GM19043 (cell line): ENCODE measurements around the gene DGKE.

ENCODE experiments used
- ATAC-seq: cut with Tn5 transposase; IDR thresholded peaks from one replicate; pipeline ENCODE4 v1.9.1; 2021; ENCODE audit warnings: low read depth; ENCODE audit not compliant: unreplicated experiment

Gene DGKE

DNA sequence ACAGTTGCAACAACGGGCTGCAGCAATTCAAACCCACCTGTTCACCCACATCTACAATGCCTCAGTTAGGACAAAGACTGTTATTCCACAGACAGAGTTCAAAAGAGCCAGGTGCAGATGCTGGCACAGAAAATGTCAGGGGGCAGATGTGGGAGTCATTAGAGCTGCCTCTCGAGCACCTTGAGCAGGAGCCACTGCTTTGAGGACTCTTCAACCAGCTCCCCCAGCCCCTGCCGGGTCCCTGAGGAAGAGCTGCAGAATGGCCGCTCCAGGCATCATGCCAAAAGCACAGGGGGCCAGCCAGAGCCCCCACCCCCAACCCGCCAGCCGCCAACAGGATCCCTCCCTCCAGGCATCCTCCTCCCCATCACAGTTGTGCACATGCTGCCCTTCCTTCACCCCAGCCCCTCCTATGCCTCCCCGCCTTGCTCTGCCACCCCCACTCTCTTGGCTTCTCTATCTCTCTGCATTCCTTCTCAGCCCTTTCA lies 21.0 kb upstream of the DGKE start:
- ATAC-seq, result no peak

DNA sequence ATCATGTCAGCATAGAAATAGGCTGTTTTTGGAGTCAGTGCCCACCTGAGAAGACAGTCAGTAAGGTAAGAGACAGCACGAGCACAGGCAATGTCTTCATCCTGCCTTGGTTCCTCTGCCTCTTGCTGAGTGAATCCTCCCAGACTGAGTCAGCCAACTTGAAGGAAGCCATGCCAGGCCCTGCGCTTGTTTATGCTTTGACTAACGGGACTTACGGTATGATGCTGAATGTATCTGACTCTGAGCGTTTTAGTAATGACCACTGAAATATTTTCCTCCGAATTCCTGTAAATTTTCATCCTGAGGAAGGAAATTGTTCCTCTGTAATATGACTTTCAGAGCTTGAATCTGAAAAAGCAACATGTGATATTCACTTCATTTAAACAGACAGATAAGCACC lies 18.2 kb upstream of the DGKE start:
- ATAC-seq, result no peak

GRCh38 chr17:56817066-56817465 lies 16.9 kb upstream of the DGKE start:
- no peak for ATAC-seq

DNA sequence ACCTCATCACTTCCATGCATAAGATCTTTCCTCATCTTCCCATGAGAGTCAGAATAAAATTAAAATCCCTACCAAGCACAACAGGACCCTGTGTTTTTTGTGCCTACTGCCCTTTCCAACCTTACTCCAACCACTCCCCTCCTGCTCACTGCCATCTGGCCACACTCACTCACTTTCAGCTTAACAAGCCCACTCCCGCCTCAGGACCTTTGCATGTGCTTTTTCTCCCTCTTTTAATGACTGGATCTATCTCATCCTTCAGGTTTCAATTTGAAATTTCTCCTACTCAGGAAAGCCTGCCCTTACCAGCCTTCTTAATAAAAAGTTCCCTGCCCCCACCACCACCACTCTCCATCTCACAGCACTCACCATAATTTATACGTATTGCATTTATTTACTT lies 14.9 kb upstream of the DGKE start:
- no peak for ATAC-seq

- peak; percentile 81 for ATAC-seq
Observed at GRCh38 chr17:56819431-56820145, 14.4 kb upstream of the DGKE start.

GRCh38 chr17:56820207-56820606 lies 13.7 kb upstream of the DGKE start:
- ATAC-seq, result no peak

GRCh38 chr17:56821847-56822534 lies 12.0 kb upstream of the DGKE start:
- no peak for ATAC-seq

DNA sequence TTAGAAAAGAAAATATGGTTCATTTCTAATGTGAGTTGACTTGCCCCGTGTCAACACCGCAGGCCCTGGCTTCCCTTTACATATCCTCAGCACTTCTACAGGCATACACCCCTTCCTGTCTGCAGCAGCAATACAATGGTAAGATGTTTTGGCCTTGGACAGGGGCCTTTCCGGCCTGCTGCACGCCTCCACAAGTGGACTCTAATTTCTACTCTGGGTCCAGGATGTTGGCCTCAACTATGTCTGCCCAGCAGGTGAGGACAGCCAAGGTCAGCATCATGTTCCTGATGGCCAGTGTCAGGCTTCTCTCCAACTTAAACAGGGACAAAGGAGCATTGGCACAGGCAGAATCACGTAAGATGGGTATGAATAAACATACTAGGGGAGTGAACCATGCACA lies 11.2 kb upstream of the DGKE start:
- ATAC-seq, result no peak

DNA sequence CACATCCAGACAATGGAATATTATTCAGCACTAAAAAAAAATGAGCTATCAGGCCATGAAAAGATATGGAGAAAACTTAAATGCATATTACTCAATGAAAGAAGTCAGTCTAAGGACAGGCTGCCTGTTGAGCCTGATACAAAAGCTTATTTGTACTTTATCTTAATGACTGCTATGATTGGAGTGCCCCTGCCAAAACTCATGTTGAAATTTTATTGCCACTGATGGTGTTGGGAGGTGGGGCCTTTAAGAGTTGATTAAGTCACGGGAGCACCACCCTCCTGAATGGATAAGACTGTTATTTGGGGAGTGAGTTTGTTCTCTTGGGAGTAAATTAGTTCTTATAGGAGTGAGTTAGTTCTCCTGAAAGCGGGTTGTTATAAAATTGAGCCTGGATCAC lies 10.1 kb upstream of the DGKE start:
- no peak for ATAC-seq

- ATAC-seq, result no peak
Observed at GRCh38 chr17:56824503-56824902, 9.4 kb upstream of the DGKE start.

GRCh38 chr17:56826611-56827414 lies 7.1 kb upstream of the DGKE start:
- no peak for ATAC-seq

GRCh38 chr17:56830726-56831368 lies 3.1 kb upstream of the DGKE start:
- ATAC-seq, result no peak

DNA sequence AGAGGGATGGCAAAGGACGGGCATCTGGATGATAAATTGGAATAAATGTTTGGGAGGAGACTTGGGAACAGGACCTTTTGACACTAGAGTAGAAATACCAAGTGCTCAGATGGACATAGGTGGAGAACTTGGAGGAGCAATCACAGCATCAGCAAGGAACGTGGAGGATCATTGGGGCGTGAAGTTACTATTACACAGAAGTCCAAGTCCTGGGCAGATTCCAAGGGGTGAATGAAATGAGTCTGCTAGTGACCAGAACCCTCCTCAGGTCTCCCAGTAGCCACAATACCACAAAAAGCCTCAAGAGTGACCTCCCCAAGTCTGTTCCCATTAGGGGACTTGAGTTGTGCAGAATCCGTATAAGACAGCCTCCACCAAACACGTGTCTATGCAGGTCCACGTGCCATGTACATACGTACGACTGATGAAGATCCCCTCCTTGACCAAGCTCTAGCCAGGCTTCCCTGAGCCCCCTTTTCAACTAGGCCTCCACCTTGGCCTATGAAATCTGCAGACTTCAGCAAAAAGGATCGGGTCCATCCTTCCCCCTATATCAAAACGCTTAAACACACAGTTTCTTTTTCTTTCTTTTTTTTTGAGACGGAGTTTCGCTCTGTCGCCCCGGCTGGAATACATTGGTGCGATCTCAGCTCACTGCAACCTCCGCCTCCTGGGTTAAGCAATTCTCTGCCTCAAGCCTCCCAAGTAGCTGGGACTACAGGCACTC lies 2.4 kb upstream of the DGKE start:
- no peak for ATAC-seq

DNA sequence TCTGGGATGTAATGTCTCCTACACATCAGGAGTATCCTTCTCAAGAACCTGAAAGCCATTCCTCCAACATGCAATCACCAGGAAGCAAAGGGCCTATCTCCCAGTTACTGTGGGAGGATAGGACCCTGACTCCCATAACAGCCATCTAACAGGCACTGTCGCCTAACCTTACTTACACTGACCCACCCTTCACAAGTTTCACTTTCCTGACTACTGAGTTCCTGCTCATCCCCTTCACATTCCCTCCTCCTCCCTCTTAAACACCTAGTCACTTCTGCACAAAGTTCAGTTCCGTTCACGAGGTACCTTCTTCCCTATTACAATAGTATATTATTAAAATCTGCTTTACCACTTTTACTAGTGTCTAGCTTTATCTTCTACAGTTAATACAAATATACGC lies 1.5 kb upstream of the DGKE start:
- ATAC-seq, result no peak

GRCh38 chr17:56833057-56833808 lies 718 bp upstream of the DGKE start:
- ATAC-seq, result peak; percentile 39

- ATAC-seq, result peak; percentile 29
Observed at GRCh38 chr17:56834380-56835263, 671 bp downstream of the DGKE start.

DNA sequence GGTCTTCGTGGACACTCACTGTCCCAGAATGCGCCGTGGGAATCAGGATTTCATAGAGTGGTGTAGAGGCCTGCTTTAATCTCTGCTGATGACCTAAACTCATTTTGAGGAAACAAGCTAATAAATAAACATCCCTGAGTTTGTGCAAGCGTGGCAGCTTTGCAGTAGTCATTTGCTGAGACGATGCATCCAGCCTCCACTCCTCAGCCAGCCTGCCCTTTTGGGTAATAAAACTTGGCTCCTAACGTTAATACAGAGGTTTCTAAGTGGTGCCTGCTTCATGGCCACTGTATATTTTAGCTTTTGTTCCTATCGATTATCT lies 1.3 kb downstream of the DGKE start:
- ATAC-seq, result no peak

DNA sequence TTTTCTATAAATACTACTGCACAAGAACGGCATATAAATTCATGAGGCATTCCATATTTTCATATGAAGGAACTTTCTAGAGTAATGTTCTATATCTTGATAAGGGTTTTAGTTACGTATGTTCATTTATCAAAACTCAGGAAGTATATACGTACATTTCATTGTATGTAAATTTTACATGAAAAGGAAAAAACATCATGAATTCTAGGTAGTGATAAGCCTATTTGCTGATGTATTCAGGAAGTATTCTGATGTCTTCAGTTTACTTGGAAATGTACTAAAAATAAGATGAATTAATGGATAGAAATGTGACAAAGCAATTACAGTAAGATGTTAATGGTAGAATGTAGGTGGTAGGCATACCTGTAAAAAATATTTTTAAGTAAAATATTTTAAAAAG lies 4.7 kb downstream of the DGKE start:
- no peak for ATAC-seq

DNA sequence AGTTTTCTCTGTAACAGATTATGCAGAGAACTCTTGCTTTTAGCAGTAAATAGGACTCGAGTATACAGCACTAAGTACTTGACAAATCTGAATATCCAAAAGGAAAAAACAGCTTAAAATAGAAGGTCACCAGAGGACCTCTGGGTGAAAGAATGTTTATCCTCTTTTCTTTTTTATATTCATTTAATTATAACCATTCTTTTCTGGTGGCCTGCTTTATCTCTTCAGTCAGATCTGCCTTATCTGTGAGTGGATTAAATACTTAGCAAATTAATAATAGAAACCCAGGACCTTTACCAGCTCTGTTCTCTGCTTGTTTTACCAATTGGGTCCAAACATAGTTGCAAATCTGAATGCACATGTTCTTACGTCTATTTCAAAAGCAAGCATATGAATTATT lies 8.6 kb downstream of the DGKE start:
- ATAC-seq, result no peak
